ENCODE measurements around the gene GSTA4.

The GSTA4 gene

GRCh38 chr6:52995089-52995912 lies at the start of gene GSTA4:
Gene GSTA4, minus strand, starts transcription at chr6:52995284. Its CDS starts 1,041 bp downstream, at chr6:52994243.
- DNase-seq = peak; percentile 94

- no peak for DNase-seq
These were observed 49.5 kb upstream of the GSTA4 start for GRCh38 chr6:53044572-53044971.

GRCh38 chr6:53044071-53044470 lies 49.0 kb upstream of the GSTA4 start:
- DNase-seq = no peak

GRCh38 chr6:53043581-53043980 lies 48.5 kb upstream of the GSTA4 start:
- no peak for DNase-seq

GRCh38 chr6:53042112-53042511 lies 47.0 kb upstream of the GSTA4 start:
- no peak for DNase-seq

GRCh38 chr6:53041356-53041755 lies 46.3 kb upstream of the GSTA4 start:
- no peak for DNase-seq

DNA sequence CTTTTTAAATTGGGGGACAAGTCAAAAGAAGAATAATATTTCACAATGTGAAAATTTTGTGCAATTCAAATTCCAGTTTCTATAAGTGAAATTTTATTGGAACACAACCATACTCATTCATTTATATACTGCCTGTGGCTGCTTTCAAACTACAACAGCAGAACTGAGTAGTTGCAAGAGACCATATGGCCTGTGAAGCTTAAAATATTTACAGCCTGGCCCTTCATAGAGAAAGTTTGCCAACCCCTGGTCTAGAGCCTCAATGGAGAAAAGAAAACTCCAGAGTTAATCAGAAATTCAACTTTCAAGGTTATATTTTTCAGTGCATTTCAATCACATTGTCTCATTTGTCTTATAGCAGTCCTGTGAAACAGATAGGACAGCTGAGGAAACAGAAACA lies 43.5 kb upstream of the GSTA4 start:
- no peak for DNase-seq

DNA sequence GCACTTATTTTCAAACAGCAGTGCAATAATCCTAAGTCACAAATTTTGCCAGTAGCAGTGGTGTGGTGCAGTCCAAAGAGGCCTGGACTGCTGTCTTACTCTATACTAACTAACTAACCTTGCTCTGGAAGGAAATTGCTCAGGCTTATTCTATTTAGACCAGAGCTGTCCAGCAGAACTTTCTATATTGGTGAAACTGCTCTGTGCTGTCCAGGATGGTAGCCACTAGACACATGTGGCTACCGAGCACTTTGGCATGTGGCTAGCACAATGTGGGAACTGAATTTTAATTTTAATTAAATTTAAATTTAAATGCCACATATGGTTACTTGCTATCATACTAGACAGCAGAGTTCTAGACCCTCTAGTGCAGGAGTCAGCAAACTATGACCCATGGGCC lies 43.1 kb upstream of the GSTA4 start:
- DNase-seq = no peak

DNA sequence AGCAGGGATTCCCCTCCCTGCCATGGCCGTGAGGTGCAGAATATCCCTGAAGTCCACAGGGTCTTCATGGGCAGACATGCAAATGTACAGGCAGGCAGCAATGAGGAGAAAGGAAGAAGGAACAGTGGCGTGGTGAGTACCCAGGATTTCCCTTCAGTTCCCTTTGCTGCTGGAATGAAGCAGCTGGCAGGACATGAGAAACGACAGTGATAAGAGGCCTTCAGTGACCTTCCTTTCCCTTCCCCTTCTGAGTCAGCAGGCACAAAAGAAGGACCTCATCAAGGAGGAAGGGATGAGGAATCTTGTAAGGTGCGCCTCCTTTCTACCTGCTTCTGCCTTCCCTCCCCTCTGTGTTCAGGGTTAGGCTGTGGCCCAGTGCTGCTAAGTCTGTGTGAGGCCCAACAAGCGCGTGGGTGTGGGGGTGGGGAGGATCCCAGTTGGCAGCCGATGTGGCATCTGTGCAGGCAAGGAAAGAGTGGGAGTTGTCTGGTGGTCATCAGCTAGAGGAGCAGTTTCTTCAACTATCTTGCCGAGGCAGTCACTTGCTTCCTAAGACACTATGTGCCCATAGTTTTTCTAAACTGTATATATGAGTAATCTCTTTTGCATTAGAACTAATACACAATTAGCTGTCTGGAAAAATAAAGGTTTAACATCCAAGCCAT lies 40.6 kb upstream of the GSTA4 start:
- no peak for DNase-seq

GRCh38 chr6:53033764-53034163 lies 38.7 kb upstream of the GSTA4 start:
- DNase-seq = no peak

DNA sequence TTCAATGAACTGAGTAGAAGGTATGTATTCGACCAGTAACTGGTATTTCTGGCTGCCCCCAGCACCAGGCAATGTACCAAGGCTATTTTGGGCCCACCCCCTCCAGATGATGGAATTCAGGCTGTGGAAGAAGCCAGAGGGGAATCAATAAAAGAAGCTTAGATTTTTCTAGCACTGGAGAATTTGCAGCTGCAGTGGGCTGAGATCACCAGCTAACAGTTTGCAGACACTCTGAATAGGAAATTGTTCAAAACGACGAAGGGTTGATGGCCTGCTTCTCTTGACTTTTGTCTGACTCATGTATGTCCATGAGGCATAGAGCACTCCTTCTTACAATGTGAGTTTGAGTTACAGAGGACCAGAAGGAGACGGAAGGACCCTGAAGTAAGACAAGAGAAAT lies 37.8 kb upstream of the GSTA4 start:
- no peak for DNase-seq

DNA sequence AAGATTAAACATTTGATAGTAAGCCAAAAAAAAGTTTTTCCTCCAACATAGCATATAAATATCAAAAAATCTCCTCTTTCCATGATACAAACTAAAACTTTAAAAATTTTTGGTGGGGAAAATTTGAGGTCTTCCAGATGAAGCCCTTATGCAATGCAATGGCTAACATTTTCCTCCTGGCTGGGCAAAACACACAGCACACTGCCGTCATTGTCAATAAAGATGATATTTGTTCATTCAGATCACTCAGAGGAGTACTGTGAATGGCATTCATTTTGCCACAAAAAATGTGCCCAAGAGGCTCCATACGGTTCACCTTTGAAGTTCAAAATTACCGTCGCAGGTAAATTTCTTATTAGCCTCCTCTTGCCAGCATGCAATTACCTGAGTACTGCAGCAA lies 36.2 kb upstream of the GSTA4 start:
- DNase-seq = no peak

GRCh38 chr6:53029761-53030160 lies 34.7 kb upstream of the GSTA4 start:
- DNase-seq = no peak

DNA sequence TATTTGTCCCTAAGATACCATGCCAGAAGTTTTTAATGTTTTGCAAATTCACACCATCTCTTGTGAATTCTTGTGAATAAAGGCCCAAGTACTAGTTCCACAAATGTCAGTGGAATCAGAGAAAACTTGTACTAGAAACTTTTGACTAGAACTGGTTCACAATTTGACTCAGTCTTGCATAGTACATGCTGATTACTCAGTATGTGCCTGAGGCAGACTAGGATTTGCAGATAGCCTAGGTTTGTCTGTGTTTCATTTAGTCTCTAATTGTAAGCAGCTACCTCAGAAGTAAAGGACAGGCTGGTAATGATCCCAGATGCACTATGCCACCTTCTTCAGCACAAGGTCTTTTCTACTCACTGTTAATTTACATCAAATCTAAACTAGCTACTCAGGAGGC lies 34.2 kb upstream of the GSTA4 start:
- DNase-seq = no peak

- no peak for DNase-seq
These were observed 33.4 kb upstream of the GSTA4 start for GRCh38 chr6:53028467-53028866.

GRCh38 chr6:53027131-53027718 lies 32.1 kb upstream of the GSTA4 start:
- no peak for DNase-seq

DNA sequence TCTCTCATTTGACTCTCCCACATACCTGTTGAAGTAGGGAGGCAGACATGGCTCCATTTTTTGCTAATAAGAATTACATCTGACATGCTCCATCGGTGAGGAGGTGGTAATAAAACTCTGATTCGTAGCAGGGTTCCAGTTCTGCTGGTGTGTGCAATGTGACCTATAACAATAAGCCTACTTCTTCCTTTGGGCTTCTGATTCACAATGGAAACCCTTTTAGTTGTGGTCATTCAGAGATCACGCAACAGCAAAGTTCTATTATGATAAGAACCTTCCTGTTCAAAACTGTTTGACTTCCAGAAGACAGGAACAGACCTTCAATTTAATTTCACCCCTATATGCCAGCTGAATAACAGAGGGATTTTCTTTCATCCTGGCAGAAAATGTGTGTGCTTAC lies 31.4 kb upstream of the GSTA4 start:
- DNase-seq = no peak

DNA sequence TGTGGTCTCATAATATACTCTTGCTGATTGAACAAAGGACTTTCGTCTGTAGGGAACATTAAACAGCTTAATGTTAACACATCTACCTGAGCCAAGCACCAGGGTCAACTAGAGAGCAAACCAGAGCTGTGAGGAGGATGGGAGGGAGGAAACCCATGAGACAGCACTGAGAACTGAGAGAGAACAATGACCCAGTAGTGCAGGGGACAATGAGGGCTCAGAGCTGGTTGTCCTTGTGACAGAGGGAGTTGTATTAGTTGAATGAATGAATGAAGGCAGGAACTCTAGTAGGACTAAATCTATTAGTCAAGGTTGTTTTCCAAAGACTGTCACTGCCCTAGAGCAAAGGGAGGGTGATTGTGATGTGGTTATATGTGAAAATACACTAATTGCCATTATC lies 28.2 kb upstream of the GSTA4 start:
- no peak for DNase-seq

GRCh38 chr6:53020005-53020744 lies 25.1 kb upstream of the GSTA4 start:
- DNase-seq = no peak

- DNase-seq = no peak
These were observed 23.4 kb upstream of the GSTA4 start for GRCh38 chr6:53018446-53018845.

DNA sequence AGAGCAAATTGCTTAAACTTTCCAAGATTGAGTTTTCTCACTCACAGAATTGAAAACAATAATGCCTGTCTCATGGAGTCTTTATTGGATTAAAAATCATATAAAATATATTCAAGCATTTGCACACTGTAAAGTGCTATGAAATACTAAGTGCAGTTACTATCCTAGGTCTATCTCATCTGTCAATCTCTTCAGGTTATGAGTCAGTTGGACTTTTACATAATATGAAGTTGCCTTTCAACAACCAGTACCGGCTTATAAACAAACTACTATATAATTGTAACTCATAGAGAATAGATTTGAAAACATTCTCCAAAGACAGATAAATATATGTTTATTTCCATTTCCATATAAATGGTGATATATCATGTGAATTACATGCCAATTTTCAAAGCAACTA lies 20.4 kb upstream of the GSTA4 start:
- no peak for DNase-seq

DNA sequence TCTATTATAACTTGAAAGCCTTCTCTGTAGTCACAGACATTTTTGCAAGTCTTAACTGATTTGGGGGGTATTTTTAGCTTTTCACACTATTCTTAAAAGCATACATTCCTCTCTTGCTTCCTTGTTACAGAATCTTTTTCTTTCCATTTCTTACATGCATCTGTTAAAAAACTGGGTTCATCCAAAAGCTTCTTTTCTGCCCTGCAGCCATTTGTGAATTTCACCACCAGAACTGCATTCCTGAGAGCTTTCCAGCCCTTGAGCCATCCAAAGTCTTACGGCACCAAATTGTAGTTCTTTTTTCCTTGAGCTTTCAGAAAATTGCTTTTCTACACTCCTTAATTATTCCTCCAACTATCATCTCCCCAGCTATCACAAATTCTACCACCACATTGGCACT lies 19.7 kb upstream of the GSTA4 start:
- DNase-seq = no peak

GRCh38 chr6:53014063-53014462 lies 19.0 kb upstream of the GSTA4 start:
- DNase-seq = no peak

- DNase-seq = no peak
These were observed 16.9 kb upstream of the GSTA4 start for GRCh38 chr6:53011979-53012378.

All from NCI-H2081 treated with DMSO at 0.1 percent for 48 hours (cell line).